WI38 (cell line): ENCODE measurements around the gene CNTN6.

Experiments used
- H3K4me3 ChIP-seq: 2 replicates; pipeline ENCODE4 v1.5.1; 2011; ENCODE audit warnings: low read depth, mild to moderate bottlenecking, control low read depth, low read length
- TF ChIP-seq, protein P1 (sequence below): IDR thresholded peaks from 2 replicates; pipeline ENCODE4 v1.5.1; 2012; ENCODE audit warnings: low read depth, mild to moderate bottlenecking, control low read depth, low read length

CNTN6 gene

DNA sequence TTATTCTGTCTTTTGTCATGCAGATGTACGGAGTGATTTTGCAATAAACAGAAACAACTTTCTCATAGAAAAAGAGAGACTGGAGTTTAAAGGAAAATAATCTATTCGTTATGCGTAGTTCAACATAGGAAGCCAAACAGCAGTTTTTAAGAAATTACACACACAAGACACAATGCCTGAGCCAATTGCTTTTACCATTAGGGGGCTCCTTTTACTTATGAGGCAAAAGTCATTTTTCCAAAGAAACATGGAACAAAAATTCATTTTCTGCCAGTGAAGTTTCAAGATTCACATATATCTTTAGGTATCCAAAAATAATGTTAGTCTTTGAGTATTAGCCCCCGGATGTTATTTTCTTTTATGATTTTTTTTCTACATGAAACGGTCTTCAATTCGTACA, 10.7 kb downstream of the CNTN6 start:
- TF ChIP-seq, protein P1, sequence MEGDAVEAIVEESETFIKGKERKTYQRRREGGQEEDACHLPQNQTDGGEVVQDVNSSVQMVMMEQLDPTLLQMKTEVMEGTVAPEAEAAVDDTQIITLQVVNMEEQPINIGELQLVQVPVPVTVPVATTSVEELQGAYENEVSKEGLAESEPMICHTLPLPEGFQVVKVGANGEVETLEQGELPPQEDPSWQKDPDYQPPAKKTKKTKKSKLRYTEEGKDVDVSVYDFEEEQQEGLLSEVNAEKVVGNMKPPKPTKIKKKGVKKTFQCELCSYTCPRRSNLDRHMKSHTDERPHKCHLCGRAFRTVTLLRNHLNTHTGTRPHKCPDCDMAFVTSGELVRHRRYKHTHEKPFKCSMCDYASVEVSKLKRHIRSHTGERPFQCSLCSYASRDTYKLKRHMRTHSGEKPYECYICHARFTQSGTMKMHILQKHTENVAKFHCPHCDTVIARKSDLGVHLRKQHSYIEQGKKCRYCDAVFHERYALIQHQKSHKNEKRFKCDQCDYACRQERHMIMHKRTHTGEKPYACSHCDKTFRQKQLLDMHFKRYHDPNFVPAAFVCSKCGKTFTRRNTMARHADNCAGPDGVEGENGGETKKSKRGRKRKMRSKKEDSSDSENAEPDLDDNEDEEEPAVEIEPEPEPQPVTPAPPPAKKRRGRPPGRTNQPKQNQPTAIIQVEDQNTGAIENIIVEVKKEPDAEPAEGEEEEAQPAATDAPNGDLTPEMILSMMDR, result no peak
- no peak overlapping the region for H3K4me3 ChIP-seq

DNA sequence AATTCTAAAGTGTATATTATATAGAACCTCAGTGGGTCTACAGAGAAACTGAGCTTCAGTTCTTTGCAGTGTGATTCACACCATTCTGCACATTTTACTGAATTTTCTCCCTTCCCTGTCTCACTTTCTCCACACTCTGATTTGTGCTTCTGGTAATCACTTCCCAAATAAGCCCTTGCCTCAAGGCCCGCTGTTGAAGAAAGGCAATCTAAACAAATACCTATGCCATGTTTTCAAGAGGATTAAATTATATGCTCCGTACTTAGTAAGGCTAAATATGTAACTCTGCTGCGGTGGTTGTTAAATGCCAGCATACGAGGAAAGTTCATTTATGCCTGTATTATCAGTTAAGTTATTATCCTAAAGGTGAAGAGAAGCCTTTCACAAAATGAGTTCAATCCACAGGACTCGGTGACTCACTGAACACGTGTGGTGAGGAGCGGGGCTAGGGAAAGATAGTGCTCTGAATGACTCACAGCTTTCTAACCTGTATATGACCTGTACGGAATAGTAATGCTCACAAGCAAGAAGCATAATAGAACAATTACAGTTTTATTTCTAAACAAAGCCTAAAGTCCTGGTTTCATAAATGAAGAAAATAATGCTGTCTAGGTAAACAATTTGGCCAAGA, 25.1 kb downstream of the CNTN6 start:
- TF ChIP-seq, protein P1, result no peak
- no peak overlapping the region for H3K4me3 ChIP-seq

DNA sequence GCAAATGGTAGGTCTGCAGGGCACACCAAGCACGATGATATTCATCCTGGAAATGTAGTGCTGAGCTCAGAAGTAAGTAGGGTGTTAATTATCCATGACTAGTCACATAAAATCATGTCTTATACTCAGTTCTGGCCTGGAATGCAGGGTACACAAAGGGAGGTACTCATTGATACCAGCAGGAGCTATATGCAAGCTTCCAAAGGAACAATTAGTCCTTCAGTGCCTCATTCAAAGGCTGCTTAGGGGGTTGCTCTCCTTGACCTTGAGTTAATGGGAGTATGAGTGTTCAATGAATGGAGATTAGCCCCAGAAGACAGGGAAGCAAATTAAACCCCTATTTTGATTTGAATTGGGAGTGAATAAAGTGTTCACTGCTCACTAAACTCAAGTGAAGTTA, 38.3 kb downstream of the CNTN6 start:
- TF ChIP-seq, protein P1, result no peak
- H3K4me3 ChIP-seq, result no peak overlapping the region

DNA sequence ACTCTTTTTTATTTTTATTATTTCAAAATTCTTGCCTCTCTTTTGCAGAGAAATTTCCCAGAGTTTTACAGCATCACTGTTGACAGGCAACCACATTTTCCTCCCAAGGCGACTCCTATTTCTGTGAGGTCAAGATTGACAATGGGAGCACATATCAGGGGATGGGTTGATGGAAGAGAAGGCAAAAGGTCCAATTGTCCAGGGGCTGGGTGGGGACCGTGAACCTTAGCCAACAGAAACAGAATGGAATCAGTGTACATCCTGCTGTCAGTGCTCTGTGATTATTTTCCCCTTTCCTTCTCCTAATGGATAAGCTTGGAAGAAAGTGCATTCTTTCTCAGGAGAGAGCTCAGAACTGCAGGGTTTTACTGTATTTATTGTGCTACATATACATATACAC, 42.4 kb downstream of the CNTN6 start:
- TF ChIP-seq, protein P1, result no peak
- H3K4me3 ChIP-seq, result no peak overlapping the region

DNA sequence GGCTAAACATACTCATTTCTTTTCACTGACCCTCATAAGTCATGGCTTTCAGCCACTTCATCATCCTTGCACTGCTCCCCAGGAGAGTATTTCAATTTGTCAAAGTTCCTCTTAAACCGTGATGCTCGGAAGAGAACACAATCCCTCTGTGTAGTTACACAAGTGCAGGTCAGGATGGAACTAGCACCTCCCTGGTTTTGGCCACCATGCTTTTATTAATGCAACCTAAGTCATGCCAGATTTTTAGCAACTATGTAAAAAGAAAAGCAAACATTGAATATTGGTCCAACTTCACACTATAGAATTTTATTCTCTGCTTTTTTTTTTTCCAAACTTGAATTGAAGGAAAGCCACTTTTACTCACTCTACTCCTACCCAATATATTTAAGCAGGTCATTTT, 45.2 kb downstream of the CNTN6 start:
- no peak overlapping the region for H3K4me3 ChIP-seq
- TF ChIP-seq, protein P1, result no peak

DNA sequence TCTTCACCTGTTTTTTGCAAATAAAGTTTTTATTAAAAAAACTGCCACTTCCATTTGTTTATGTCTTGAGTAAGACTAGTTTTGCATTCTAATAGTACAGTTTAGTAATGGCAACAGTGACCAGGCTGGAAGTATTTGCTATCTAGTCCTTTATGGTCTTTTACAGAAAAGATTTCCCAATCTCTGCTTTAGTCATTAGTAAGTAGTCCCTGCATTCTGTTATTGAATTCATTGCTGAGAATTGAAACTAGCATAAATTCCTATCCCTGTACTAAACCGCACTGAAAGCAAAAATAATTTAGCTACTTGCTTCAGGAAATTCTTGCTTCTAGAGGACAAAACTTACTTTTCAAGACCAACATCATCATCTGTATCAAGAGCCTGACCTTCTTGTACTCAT, 46.2 kb downstream of the CNTN6 start:
- TF ChIP-seq, protein P1, result no peak

DNA sequence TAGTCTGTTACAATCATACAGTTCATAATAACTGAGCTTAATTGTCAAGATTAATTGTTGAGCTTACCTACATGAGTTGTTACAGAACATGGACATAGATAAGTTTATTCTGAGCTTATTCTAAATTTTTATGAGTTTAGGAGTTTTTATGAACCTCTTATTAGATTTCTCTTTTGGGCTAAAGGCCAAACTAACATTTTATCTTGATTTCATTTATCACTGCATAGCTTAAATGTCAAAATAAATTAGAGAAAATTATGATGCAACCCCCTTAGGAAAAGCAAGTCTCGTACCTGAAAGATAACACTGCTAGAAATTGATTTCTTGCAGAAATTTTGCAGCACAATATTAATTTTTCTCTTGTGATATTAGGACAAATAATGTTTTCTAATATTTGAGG, 54.5 kb downstream of the CNTN6 start:
- TF ChIP-seq, protein P1, result no peak
- no peak overlapping the region for H3K4me3 ChIP-seq

More for the DNA sequence above, 46.2 kb downstream of the CNTN6 start:
- no peak overlapping the region for H3K4me3 ChIP-seq
